ENCODE measurements around the gene IL31. TPM values are rescaled to one million over a fixed set of nuclear protein-coding genes. Genes with fewer than 3 reads are reported as not detected.

The IL31 gene
- total RNA-seq, 1 experiment from 2014 or later, result not detected

GRCh38 chr12:122125452-122126341 is 48.3 kb downstream of the IL31 start:
- ATAC-seq, result no peak
- Histone ChIP-seq H3K4me1 (ENCODE audit: control insufficient read depth, insufficient read depth, low read length) (peaks cover 54% of the 10 kb centered on the region), H3K9me3 (ENCODE audit: control insufficient read depth, insufficient read depth, low read depth, low read length) (no peaks in the 10 kb centered on the region), H3K27ac (ENCODE audit: low read length) (peak overlapping the region; percentile 65), H3K4me3 (ENCODE audit: low read depth in 2 of 2, low read length in 2 of 2) (no peak overlapping the region), H3K36me3 (ENCODE audit: control insufficient read depth, insufficient read depth, low read length) (peaks cover 7% of the 10 kb centered on the region), H3K27me3 (ENCODE audit: control insufficient read depth, insufficient read depth, low read length) (no peaks in the 10 kb centered on the region)
- DNase-seq (ENCODE audit: low read depth, low spot score), result no peak
- POLR2A ChIA-PET, result interaction anchor here (0.7 to 0.8 kb wide), 2 partner anchors 28 to 29 kb away, joined by 3 to 4 read pairs; no protein-coding TSS in a partner anchor
- TF ChIP-seq POLR2AphosphoS5 (IDR thresholded peaks at IDR 0.05; ENCODE audit: low read depth, low read length) (no peak), SIN3A (IDR thresholded peaks at IDR 0.05; ENCODE audit: borderline replicate concordance, insufficient read depth, low read depth, low read length) (no peak), TCF7L2 (IDR thresholded peaks at IDR 0.05; ENCODE audit: low read depth, low read length) (no peak)
- TF ChIP-seq, protein P1, sequence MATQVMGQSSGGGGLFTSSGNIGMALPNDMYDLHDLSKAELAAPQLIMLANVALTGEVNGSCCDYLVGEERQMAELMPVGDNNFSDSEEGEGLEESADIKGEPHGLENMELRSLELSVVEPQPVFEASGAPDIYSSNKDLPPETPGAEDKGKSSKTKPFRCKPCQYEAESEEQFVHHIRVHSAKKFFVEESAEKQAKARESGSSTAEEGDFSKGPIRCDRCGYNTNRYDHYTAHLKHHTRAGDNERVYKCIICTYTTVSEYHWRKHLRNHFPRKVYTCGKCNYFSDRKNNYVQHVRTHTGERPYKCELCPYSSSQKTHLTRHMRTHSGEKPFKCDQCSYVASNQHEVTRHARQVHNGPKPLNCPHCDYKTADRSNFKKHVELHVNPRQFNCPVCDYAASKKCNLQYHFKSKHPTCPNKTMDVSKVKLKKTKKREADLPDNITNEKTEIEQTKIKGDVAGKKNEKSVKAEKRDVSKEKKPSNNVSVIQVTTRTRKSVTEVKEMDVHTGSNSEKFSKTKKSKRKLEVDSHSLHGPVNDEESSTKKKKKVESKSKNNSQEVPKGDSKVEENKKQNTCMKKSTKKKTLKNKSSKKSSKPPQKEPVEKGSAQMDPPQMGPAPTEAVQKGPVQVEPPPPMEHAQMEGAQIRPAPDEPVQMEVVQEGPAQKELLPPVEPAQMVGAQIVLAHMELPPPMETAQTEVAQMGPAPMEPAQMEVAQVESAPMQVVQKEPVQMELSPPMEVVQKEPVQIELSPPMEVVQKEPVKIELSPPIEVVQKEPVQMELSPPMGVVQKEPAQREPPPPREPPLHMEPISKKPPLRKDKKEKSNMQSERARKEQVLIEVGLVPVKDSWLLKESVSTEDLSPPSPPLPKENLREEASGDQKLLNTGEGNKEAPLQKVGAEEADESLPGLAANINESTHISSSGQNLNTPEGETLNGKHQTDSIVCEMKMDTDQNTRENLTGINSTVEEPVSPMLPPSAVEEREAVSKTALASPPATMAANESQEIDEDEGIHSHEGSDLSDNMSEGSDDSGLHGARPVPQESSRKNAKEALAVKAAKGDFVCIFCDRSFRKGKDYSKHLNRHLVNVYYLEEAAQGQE (IDR thresholded peaks at IDR 0.05; ENCODE audit: insufficient read depth in 1 of 2, low read depth in 2 of 2, low read length in 1 of 2), result no peak
- TF ChIP-seq, protein P2, sequence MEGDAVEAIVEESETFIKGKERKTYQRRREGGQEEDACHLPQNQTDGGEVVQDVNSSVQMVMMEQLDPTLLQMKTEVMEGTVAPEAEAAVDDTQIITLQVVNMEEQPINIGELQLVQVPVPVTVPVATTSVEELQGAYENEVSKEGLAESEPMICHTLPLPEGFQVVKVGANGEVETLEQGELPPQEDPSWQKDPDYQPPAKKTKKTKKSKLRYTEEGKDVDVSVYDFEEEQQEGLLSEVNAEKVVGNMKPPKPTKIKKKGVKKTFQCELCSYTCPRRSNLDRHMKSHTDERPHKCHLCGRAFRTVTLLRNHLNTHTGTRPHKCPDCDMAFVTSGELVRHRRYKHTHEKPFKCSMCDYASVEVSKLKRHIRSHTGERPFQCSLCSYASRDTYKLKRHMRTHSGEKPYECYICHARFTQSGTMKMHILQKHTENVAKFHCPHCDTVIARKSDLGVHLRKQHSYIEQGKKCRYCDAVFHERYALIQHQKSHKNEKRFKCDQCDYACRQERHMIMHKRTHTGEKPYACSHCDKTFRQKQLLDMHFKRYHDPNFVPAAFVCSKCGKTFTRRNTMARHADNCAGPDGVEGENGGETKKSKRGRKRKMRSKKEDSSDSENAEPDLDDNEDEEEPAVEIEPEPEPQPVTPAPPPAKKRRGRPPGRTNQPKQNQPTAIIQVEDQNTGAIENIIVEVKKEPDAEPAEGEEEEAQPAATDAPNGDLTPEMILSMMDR (IDR thresholded peaks at IDR 0.05), result no peak
- BruUV-seq (replicated peaks), result no TSS peak
- intact Hi-C loops (cut with micrococcal nuclease; ENCODE audit: unreplicated experiment), result no loop called here
- in situ Hi-C loops (cut with HindIII; ENCODE audit: low pct_unique_long_range_greater_than_20kb, low sequenced_read_pairs), result no loop called here
- CTCF ChIA-PET, result interaction anchor here (0.6 kb wide), 1 partner anchor 74 kb away, joined by 3 read pairs; no protein-coding TSS in a partner anchor

- Histone ChIP-seq H3K27ac (ENCODE audit: low read length) (peak overlapping the region; percentile 62), H3K27me3 (ENCODE audit: control insufficient read depth, insufficient read depth, low read length) (no peaks in the 10 kb centered on the region), H3K4me3 (ENCODE audit: low read depth in 2 of 2, low read length in 2 of 2) (no peak overlapping the region), H3K4me1 (ENCODE audit: control insufficient read depth, insufficient read depth, low read length) (peaks cover 57% of the 10 kb centered on the region), H3K9me3 (ENCODE audit: control insufficient read depth, insufficient read depth, low read depth, low read length) (no peaks in the 10 kb centered on the region), H3K36me3 (ENCODE audit: control insufficient read depth, insufficient read depth, low read length) (peaks cover 2% of the 10 kb centered on the region; the same call in 1 of the 2 replicates)
- TF ChIP-seq POLR2AphosphoS5 (IDR thresholded peaks at IDR 0.05; ENCODE audit: low read depth, low read length) (no peak), SIN3A (IDR thresholded peaks at IDR 0.05; ENCODE audit: borderline replicate concordance, insufficient read depth, low read depth, low read length) (no peak), TCF7L2 (IDR thresholded peaks at IDR 0.05; ENCODE audit: low read depth, low read length) (no peak)
- TF ChIP-seq, protein P1 (IDR thresholded peaks at IDR 0.05; ENCODE audit: insufficient read depth in 1 of 2, low read depth in 2 of 2, low read length in 1 of 2), result no peak
- TF ChIP-seq, protein P2 (IDR thresholded peaks at IDR 0.05), result no peak
- no TSS peak for BruUV-seq (replicated peaks)
- ChIA-PET CTCF (interaction anchor here (1.0 to 1.1 kb wide), 2 partner anchors 62 to 73 kb away, joined by 3 read pairs; no protein-coding TSS in a partner anchor), POLR2A (no interaction called here)
- no peak for ATAC-seq
- in situ Hi-C loops (cut with HindIII; ENCODE audit: low pct_unique_long_range_greater_than_20kb, low sequenced_read_pairs) (no loop called here), intact Hi-C loops (cut with micrococcal nuclease; ENCODE audit: unreplicated experiment) (no loop called here)
- DNase-seq (ENCODE audit: low read depth, low spot score), result no peak
Observed at GRCh38 chr12:122124370-122124769, 49.7 kb downstream of the IL31 start.
